ENCODE data around the gene CPZ. TPM values are rescaled to one million over a fixed set of nuclear protein-coding genes. Genes with fewer than 3 reads are reported as not detected.

Gene CPZ
- total RNA-seq, 1 experiment from 2014 or later = 26.9 TPM

DNA sequence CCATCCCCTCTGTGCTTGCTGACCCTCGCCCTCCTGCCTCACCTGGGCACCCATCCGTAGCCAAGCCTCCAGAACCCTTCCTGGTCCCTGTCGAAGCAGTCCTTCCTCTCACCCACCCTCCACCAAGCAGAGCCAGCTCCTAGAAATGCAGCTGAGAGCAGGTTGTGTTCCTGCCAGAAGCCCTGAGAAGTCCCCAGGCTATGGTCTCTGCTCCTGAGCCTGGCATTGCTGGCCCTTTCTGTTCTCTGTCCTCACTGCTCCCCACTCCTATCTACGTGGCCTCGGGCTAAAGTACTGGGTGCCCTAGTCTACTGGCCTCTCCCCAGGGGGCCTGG, 2.1 kb upstream of the CPZ start:
- Mint-ChIP-seq H3K27me3 (ENCODE audit: low read depth) (no peaks in the 10 kb centered on the region; the same call in 1 of the 2 replicates), H3K9me3 (no peaks in the 10 kb centered on the region), H3K4me3 (no peak overlapping the region), H3K27ac (no peak overlapping the region), H3K4me1 (peaks cover 32% of the 10 kb centered on the region), H3K36me3 (no peaks in the 10 kb centered on the region)
- no peak for DNase-seq (ENCODE audit: low spot score)
- ChIA-PET POLR2A (no interaction called here), CTCF (interaction anchor here (1.9 kb wide), 1 partner anchor 17 kb away, joined by 9 read pairs; no protein-coding TSS in a partner anchor)
- TF ChIP-seq ZNF121 (CRISPR knock-in tag; IDR thresholded peaks at IDR 0.05) (no peak), ATF2 (CRISPR knock-in tag; IDR thresholded peaks at IDR 0.05; ENCODE audit: borderline replicate concordance, low read depth) (no peak), SP1 (CRISPR knock-in tag; conservative IDR thresholded peaks at IDR 0.05) (no peak), RORB (CRISPR knock-in tag; IDR thresholded peaks at IDR 0.05) (no peak), HMGA2 (CRISPR knock-in tag; IDR thresholded peaks at IDR 0.05) (no peak), ETV6 (CRISPR knock-in tag; IDR thresholded peaks at IDR 0.05) (no peak), NR3C1 (CRISPR knock-in tag; conservative IDR thresholded peaks at IDR 0.05; ENCODE audit: low read depth) (no peak), ZNF512 (CRISPR knock-in tag; IDR thresholded peaks at IDR 0.05; ENCODE audit: borderline replicate concordance) (no peak), FOXK1 (CRISPR knock-in tag; IDR thresholded peaks at IDR 0.05) (no peak), IRF2 (CRISPR knock-in tag; IDR thresholded peaks at IDR 0.05; ENCODE audit: borderline replicate concordance, low read depth) (no peak), JAZF1 (CRISPR knock-in tag; IDR thresholded peaks at IDR 0.05) (no peak), NR1H2 (CRISPR knock-in tag; IDR thresholded peaks at IDR 0.05) (no peak), TP53 (CRISPR knock-in tag; IDR thresholded peaks at IDR 0.05) (no peak), E2F4 (CRISPR knock-in tag; IDR thresholded peaks at IDR 0.05; ENCODE audit: borderline replicate concordance, low read depth) (no peak), ZNF671 (CRISPR knock-in tag; IDR thresholded peaks at IDR 0.05) (no peak), ZNF317 (CRISPR knock-in tag; IDR thresholded peaks at IDR 0.05; ENCODE audit: borderline replicate concordance, low read depth) (no peak)
- TF ChIP-seq, protein P1, sequence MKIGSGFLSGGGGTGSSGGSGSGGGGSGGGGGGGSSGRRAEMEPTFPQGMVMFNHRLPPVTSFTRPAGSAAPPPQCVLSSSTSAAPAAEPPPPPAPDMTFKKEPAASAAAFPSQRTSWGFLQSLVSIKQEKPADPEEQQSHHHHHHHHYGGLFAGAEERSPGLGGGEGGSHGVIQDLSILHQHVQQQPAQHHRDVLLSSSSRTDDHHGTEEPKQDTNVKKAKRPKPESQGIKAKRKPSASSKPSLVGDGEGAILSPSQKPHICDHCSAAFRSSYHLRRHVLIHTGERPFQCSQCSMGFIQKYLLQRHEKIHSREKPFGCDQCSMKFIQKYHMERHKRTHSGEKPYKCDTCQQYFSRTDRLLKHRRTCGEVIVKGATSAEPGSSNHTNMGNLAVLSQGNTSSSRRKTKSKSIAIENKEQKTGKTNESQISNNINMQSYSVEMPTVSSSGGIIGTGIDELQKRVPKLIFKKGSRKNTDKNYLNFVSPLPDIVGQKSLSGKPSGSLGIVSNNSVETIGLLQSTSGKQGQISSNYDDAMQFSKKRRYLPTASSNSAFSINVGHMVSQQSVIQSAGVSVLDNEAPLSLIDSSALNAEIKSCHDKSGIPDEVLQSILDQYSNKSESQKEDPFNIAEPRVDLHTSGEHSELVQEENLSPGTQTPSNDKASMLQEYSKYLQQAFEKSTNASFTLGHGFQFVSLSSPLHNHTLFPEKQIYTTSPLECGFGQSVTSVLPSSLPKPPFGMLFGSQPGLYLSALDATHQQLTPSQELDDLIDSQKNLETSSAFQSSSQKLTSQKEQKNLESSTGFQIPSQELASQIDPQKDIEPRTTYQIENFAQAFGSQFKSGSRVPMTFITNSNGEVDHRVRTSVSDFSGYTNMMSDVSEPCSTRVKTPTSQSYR (CRISPR knock-in tag; IDR thresholded peaks at IDR 0.05) = no peak
- TF ChIP-seq, protein P2, sequence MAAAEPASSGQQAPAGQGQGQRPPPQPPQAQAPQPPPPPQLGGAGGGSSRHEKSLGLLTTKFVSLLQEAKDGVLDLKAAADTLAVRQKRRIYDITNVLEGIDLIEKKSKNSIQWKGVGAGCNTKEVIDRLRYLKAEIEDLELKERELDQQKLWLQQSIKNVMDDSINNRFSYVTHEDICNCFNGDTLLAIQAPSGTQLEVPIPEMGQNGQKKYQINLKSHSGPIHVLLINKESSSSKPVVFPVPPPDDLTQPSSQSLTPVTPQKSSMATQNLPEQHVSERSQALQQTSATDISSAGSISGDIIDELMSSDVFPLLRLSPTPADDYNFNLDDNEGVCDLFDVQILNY (CRISPR knock-in tag; IDR thresholded peaks at IDR 0.05) = no peak
- TF ChIP-seq, protein P3, sequence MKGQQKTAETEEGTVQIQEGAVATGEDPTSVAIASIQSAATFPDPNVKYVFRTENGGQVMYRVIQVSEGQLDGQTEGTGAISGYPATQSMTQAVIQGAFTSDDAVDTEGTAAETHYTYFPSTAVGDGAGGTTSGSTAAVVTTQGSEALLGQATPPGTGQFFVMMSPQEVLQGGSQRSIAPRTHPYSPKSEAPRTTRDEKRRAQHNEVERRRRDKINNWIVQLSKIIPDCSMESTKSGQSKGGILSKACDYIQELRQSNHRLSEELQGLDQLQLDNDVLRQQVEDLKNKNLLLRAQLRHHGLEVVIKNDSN (CRISPR knock-in tag; IDR thresholded peaks at IDR 0.05) = no peak
- no peak for ATAC-seq
